ENCODE measurements around the gene GNAZ. TPM values are rescaled to one million over a fixed set of nuclear protein-coding genes. Genes with fewer than 3 reads are reported as not detected.

The GNAZ gene
- total and polyA plus RNA-seq, 2 experiments from 2014 or later: 0.24 to 0.65 TPM

DNA sequence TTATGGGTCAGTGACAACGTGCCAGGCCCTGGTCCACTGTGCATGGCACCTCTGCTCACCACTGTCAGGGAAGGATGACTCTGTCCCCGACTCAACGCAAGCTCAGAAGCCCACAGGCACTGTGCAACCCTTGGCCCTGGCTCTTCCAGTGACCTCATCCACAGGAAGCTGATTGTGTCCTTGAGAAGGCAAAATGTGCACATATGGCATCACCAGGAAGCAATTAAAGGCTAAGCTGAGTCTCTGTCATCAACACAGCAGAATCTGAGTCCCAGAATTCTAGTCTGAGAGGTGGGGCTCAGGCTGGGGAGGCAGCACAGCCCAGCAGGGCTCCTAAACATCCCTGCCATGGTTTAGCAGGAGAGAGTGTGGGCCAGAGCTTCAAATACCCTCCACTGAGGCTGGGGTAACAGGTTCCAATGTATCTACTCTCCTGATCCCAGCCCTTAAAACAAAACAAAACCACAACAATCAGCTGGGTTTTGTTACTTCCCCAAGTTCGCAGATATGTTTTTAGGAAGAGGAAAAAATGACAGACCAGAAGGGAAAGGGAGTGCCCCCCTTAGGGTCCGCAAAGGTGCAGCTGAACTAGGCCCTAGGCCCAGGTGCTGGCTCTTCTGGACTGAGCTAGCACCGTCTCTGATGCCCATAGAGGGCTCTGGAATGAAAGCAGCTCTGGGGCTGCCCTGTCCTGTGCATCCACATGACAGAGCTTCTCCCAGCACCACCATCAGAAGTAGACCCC is 33.5 kb upstream of the GNAZ start:
- Histone ChIP-seq H3K4me3 (no peak overlapping the region), H4K20me1 (ENCODE audit: insufficient read depth) (no peaks in the 10 kb centered on the region), H2AFZ (peak overlapping the region; percentile 70), H3K4me1 (ENCODE audit: insufficient read depth) (peaks cover 9% of the 10 kb centered on the region), H3K4me2 (ENCODE audit: unreplicated experiment) (no peak overlapping the region), H3F3A (ENCODE audit: insufficient read depth) (no peaks in the 10 kb centered on the region), H3K9me2 (ENCODE audit: insufficient read depth) (no peaks in the 10 kb centered on the region), H3K9ac (no peak overlapping the region), H3K27me3 (replicated peaks; ENCODE audit: insufficient read depth) (peaks cover 6% of the 10 kb centered on the region; the same call in 1 of the 2 replicates), H3K36me3 (ENCODE audit: low read depth) (no peaks in the 10 kb centered on the region), H3K9me3 (ENCODE audit: low read depth) (no peaks in the 10 kb centered on the region), H3K27ac (no peak overlapping the region), H3K79me2 (ENCODE audit: insufficient read depth) (no peaks in the 10 kb centered on the region)
- DNase-seq: peak; percentile 87
- WGBS, 2 experiments (ENCODE audit: low coverage in 1 of 2, low lambda C conversion rate in 2 of 2, missing lambda C conversion rate in 2 of 2): 32 to 35% methylated on average over 6 of the region's 6 CpGs
- in situ Hi-C loops (cut with MboI): no loop called here
- TF ChIP-seq EZH2phosphoT487 (IDR thresholded peaks at IDR 0.05; ENCODE audit: insufficient read depth, low read depth) (no peak), EZH2 (IDR thresholded peaks at IDR 0.05; ENCODE audit: insufficient read depth, poor library complexity, severe bottlenecking) (no peak)

DNA sequence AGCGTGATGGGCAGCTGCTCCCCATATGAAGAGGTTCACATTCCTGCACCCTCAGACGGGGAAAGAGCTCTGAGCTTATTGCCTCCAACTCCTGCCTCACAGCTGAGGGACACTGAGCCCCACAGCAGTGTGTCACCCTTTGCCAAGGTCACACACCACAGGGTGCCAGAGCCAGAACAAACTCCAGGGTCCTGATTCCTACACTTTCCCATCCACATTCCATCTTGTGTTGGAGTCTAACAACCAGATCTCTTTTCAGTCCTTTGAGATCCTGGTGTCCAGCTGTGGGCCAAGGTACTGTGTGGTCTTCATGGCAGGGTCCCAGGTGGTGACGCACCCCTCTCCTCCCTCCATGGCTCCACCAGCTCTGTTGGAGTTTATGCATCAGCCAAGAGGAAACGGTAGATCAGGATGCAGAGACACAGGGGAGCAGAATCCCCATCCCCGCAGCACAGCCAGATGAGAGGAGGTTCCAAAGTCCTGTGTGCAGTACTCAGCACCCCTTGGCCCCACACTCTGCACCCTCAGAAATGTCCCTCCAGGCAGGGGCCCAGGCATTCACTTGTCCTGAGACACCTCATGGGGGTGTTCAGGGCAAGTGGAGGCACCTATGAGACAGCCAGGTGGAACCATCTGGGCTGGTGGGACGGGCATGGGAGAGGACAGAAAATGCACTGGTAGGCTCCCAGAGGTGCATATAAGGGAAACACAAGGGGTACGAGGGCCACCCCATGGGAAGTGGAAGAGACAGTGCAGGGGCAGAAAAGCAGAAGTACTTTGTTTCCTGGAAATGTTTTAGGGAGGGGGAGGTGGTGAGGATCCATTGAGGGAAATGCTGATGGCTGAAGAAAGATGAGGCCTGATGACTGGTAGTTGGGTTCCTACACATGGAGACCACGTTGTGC is 32.6 kb upstream of the GNAZ start:
- Histone ChIP-seq H3K36me3 (ENCODE audit: low read depth) (no peaks in the 10 kb centered on the region), H3K9me2 (ENCODE audit: insufficient read depth) (no peaks in the 10 kb centered on the region), H3K9me3 (ENCODE audit: low read depth) (no peaks in the 10 kb centered on the region), H4K20me1 (ENCODE audit: insufficient read depth) (no peaks in the 10 kb centered on the region), H2AFZ (peak overlapping the region; percentile 70; the same call in 1 of the 2 replicates), H3K27me3 (replicated peaks; ENCODE audit: insufficient read depth) (peaks cover 6% of the 10 kb centered on the region; the same call in 1 of the 2 replicates), H3K4me2 (ENCODE audit: unreplicated experiment) (no peak overlapping the region), H3K9ac (no peak overlapping the region), H3K4me3 (no peak overlapping the region), H3K79me2 (ENCODE audit: insufficient read depth) (no peaks in the 10 kb centered on the region), H3K4me1 (ENCODE audit: insufficient read depth) (peaks cover 9% of the 10 kb centered on the region), H3F3A (ENCODE audit: insufficient read depth) (no peaks in the 10 kb centered on the region), H3K27ac (no peak overlapping the region)
- 50 to 55% methylated on average over 8 of the region's 8 CpGs for WGBS, 2 experiments (ENCODE audit: low coverage in 1 of 2, low lambda C conversion rate in 2 of 2, missing lambda C conversion rate in 2 of 2)
- no peak for DNase-seq
- in situ Hi-C loops (cut with MboI): no loop called here
- TF ChIP-seq EZH2phosphoT487 (IDR thresholded peaks at IDR 0.05; ENCODE audit: insufficient read depth, low read depth): no peak
- TF ChIP-seq EZH2 (IDR thresholded peaks at IDR 0.05; ENCODE audit: insufficient read depth, poor library complexity, severe bottlenecking): no peak

DNA sequence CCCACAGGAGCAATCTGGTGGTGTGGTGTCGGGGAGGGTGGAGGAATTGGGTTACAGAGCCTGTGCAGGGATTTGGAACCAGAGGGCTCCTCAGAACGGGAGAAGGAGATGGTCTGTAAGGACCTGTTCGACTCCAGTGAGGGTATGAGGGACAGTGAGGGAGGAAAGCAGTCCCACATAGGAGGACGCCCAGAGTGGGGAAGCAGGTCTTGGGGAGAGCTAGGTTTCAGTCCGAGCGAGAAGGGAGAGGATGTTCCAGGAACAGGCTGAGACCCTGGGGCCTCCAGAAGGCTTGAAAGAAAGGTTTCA is 32.0 kb upstream of the GNAZ start:
- H3K9me3 ChIP-seq (ENCODE audit: low read depth): no peaks in the 10 kb centered on the region
- WGBS, 2 experiments (ENCODE audit: low coverage in 1 of 2, low lambda C conversion rate in 2 of 2, missing lambda C conversion rate in 2 of 2): 46 to 51% methylated on average over 6 of the region's 6 CpGs
- H3F3A ChIP-seq (ENCODE audit: insufficient read depth): no peaks in the 10 kb centered on the region
- no peak overlapping the region for H3K9ac ChIP-seq
- H2AFZ ChIP-seq: no peak overlapping the region
- H3K4me3 ChIP-seq: no peak overlapping the region
- in situ Hi-C loops (cut with MboI): no loop called here
- H3K4me1 ChIP-seq (ENCODE audit: insufficient read depth): peaks cover 9% of the 10 kb centered on the region
- no peak overlapping the region for H3K4me2 ChIP-seq (ENCODE audit: unreplicated experiment)
- H3K79me2 ChIP-seq (ENCODE audit: insufficient read depth): no peaks in the 10 kb centered on the region
- TF ChIP-seq EZH2 (IDR thresholded peaks at IDR 0.05; ENCODE audit: insufficient read depth, poor library complexity, severe bottlenecking) (no peak), EZH2phosphoT487 (IDR thresholded peaks at IDR 0.05; ENCODE audit: insufficient read depth, low read depth) (no peak)
- peaks cover 6% of the 10 kb centered on the region; the same call in 1 of the 2 replicates for H3K27me3 ChIP-seq (replicated peaks; ENCODE audit: insufficient read depth)
- no peaks in the 10 kb centered on the region for H4K20me1 ChIP-seq (ENCODE audit: insufficient read depth)
- no peak for DNase-seq
- H3K9me2 ChIP-seq (ENCODE audit: insufficient read depth): no peaks in the 10 kb centered on the region
- no peak overlapping the region for H3K27ac ChIP-seq
- no peaks in the 10 kb centered on the region for H3K36me3 ChIP-seq (ENCODE audit: low read depth)

DNA sequence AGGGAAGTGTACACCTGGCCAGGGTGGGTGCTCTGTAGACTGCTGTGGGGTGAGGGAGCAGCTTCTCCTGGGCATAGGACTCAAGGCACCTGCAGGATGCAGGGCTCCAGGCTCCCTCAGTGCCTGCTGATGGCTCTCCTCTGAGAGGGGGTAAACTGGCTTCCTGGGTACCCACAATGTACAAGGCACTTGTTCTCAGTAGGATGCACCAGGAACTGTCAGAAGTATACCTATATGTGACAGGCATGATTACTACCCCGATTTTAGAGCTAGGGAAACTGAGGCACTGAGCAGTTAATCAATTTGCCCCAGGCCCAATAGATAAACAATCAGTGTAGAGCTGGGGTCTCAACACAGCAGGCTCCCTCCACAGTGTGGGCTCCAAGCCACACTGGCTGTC is 31.4 kb upstream of the GNAZ start:
- Histone ChIP-seq H3K36me3 (ENCODE audit: low read depth) (no peaks in the 10 kb centered on the region), H3K9me2 (ENCODE audit: insufficient read depth) (no peaks in the 10 kb centered on the region), H2AFZ (no peak overlapping the region), H3K4me3 (no peak overlapping the region), H3K27me3 (replicated peaks; ENCODE audit: insufficient read depth) (peaks cover 6% of the 10 kb centered on the region; the same call in 1 of the 2 replicates), H3F3A (ENCODE audit: insufficient read depth) (no peaks in the 10 kb centered on the region), H3K9ac (no peak overlapping the region), H3K4me2 (ENCODE audit: unreplicated experiment) (no peak overlapping the region), H4K20me1 (ENCODE audit: insufficient read depth) (no peaks in the 10 kb centered on the region), H3K4me1 (ENCODE audit: insufficient read depth) (peaks cover 9% of the 10 kb centered on the region), H3K79me2 (ENCODE audit: insufficient read depth) (no peaks in the 10 kb centered on the region), H3K9me3 (ENCODE audit: low read depth) (no peaks in the 10 kb centered on the region), H3K27ac (no peak overlapping the region)
- 16 to 31% methylated on average over 1 of the region's 1 CpG for WGBS, 2 experiments (ENCODE audit: low coverage in 1 of 2, low lambda C conversion rate in 2 of 2, missing lambda C conversion rate in 2 of 2)
- TF ChIP-seq EZH2phosphoT487 (IDR thresholded peaks at IDR 0.05; ENCODE audit: insufficient read depth, low read depth) (no peak), EZH2 (IDR thresholded peaks at IDR 0.05; ENCODE audit: insufficient read depth, poor library complexity, severe bottlenecking) (no peak)
- DNase-seq: no peak
- in situ Hi-C loops (cut with MboI): no loop called here
